ENCODE results near the gene ANO1.

Gene ANO1

GRCh38 chr11:70060611-70061293, 17.4 kb upstream of the ANO1 start:
- Histone ChIP-seq H3F3A (ENCODE audit: control insufficient read depth, insufficient read depth) (no peaks in the 10 kb centered on the region), H3K4me1 (ENCODE audit: control insufficient read depth, low read length) (no peaks in the 10 kb centered on the region), H3K4me2 (ENCODE audit: low read length) (no peak overlapping the region), H3K27ac (ENCODE audit: low read depth, low read length) (no peak overlapping the region), H3K9me3 (ENCODE audit: control insufficient read depth, insufficient read depth, low read length) (no peaks in the 10 kb centered on the region), H3K9me2 (replicated peaks; ENCODE audit: control insufficient read depth, low read length) (no peaks in the 10 kb centered on the region), H3K4me3 (ENCODE audit: low read length) (no peak overlapping the region), H3K79me2 (ENCODE audit: control insufficient read depth, low read length) (no peaks in the 10 kb centered on the region), H3K36me3 (ENCODE audit: control insufficient read depth, low read length) (no peaks in the 10 kb centered on the region), H4K20me1 (ENCODE audit: control insufficient read depth, insufficient read depth, low read depth, low read length) (no peaks in the 10 kb centered on the region), H3K27me3 (ENCODE audit: control insufficient read depth, low read length) (no peaks in the 10 kb centered on the region)
- TF ChIP-seq CTCF (IDR thresholded peaks at IDR 0.05; ENCODE audit: low read depth, low read length, poor library complexity, severe bottlenecking), result no peak
- no peak for TF ChIP-seq EZH2phosphoT487 (IDR thresholded peaks at IDR 0.05; ENCODE audit: borderline replicate concordance, low read length)

- no peak overlapping the region for H3K27ac ChIP-seq (ENCODE audit: low read depth, low read length)
- H3K4me3 ChIP-seq (ENCODE audit: low read length), result no peak overlapping the region
- H3F3A ChIP-seq (ENCODE audit: control insufficient read depth, insufficient read depth), result no peaks in the 10 kb centered on the region
- TF ChIP-seq CTCF (IDR thresholded peaks at IDR 0.05; ENCODE audit: low read depth, low read length, poor library complexity, severe bottlenecking) (no peak), EZH2phosphoT487 (IDR thresholded peaks at IDR 0.05; ENCODE audit: borderline replicate concordance, low read length) (no peak)
- H3K9me3 ChIP-seq (ENCODE audit: control insufficient read depth, insufficient read depth, low read length), result no peaks in the 10 kb centered on the region
- H3K4me2 ChIP-seq (ENCODE audit: low read length), result no peak overlapping the region
- no peaks in the 10 kb centered on the region for H3K79me2 ChIP-seq (ENCODE audit: control insufficient read depth, low read length)
- H3K36me3 ChIP-seq (ENCODE audit: control insufficient read depth, low read length), result no peaks in the 10 kb centered on the region
- H3K4me1 ChIP-seq (ENCODE audit: control insufficient read depth, low read length), result no peaks in the 10 kb centered on the region
- no peaks in the 10 kb centered on the region for H3K9me2 ChIP-seq (replicated peaks; ENCODE audit: control insufficient read depth, low read length)
- no peaks in the 10 kb centered on the region for H4K20me1 ChIP-seq (ENCODE audit: control insufficient read depth, insufficient read depth, low read depth, low read length)
- no peaks in the 10 kb centered on the region for H3K27me3 ChIP-seq (ENCODE audit: control insufficient read depth, low read length)
These were observed 16.4 kb upstream of the ANO1 start for GRCh38 chr11:70061734-70062133.

GRCh38 chr11:70063121-70063520, 15.0 kb upstream of the ANO1 start:
- TF ChIP-seq CTCF (IDR thresholded peaks at IDR 0.05; ENCODE audit: low read depth, low read length, poor library complexity, severe bottlenecking) (no peak), EZH2phosphoT487 (IDR thresholded peaks at IDR 0.05; ENCODE audit: borderline replicate concordance, low read length) (no peak)
- Histone ChIP-seq H3K27me3 (ENCODE audit: control insufficient read depth, low read length) (no peaks in the 10 kb centered on the region), H3K27ac (ENCODE audit: low read depth, low read length) (no peak overlapping the region), H3K4me3 (ENCODE audit: low read length) (no peak overlapping the region), H3K4me1 (ENCODE audit: control insufficient read depth, low read length) (no peaks in the 10 kb centered on the region), H3K36me3 (ENCODE audit: control insufficient read depth, low read length) (no peaks in the 10 kb centered on the region), H4K20me1 (ENCODE audit: control insufficient read depth, insufficient read depth, low read depth, low read length) (no peaks in the 10 kb centered on the region), H3K79me2 (ENCODE audit: control insufficient read depth, low read length) (no peaks in the 10 kb centered on the region), H3K4me2 (ENCODE audit: low read length) (no peak overlapping the region), H3F3A (ENCODE audit: control insufficient read depth, insufficient read depth) (no peaks in the 10 kb centered on the region), H3K9me2 (replicated peaks; ENCODE audit: control insufficient read depth, low read length) (no peaks in the 10 kb centered on the region), H3K9me3 (ENCODE audit: control insufficient read depth, insufficient read depth, low read length) (no peaks in the 10 kb centered on the region)
